CD4-positive, alpha-beta memory T cell (primary cell): ENCODE results near the gene DIAPH1. TPM values are rescaled to one million over a fixed set of nuclear protein-coding genes. Genes with fewer than 3 reads are reported as not detected.
A peak's percentile ranks its signal among the peaks of the same experiment; 100 is the strongest.

Experiments
- CTCF ChIA-PET: fragments of 350-600 bp; sonication (Branson Sonifier 250); formaldehyde crosslinking; loops from one replicate; lab custom pipeline; 2021; ENCODE audit warnings: inconsistent platforms; ENCODE audit not compliant: partially characterized antibody; lab: Charles Lee
- POLR2A ChIA-PET: fragments of 350-600 bp; sonication (Branson Sonifier 250); formaldehyde crosslinking; loops from one replicate; lab custom pipeline; 2021; ENCODE audit not compliant: partially characterized antibody; lab: Charles Lee
- DNase-seq, 5 donors: peaks; one replicate each; pipeline versions ENCODE4 v3.0.0 to v3.0.0-alpha.2; 2020 to 2022; ENCODE audit warnings: mixed read lengths in 1 of 5
- H3K27ac ChIP-seq: one replicate; pipeline ENCODE4 v1.7.0; 2013; ENCODE audit warnings: low read depth, low read length
- H3K27me3 ChIP-seq: 2 replicates; pipeline ENCODE4 v1.7.0; 2013; ENCODE audit warnings: mild to moderate bottlenecking, low read length, moderate library complexity; ENCODE audit not compliant: insufficient read depth
- H3K36me3 ChIP-seq: 2 replicates; pipeline ENCODE4 v1.7.0; 2013; ENCODE audit warnings: mild to moderate bottlenecking, low read length, moderate library complexity; ENCODE audit not compliant: insufficient read depth
- H3K4me1 ChIP-seq: 2 replicates; pipeline ENCODE4 v1.7.0; 2013; ENCODE audit warnings: mild to moderate bottlenecking, low read length, moderate library complexity; ENCODE audit not compliant: insufficient read depth
- H3K4me3 ChIP-seq, 2 donors: one replicate each; pipeline ENCODE4 v1.7.0; 2013; ENCODE audit warnings: low read length in 2 of 2, mild to moderate bottlenecking in 1 of 2
- H3K9me3 ChIP-seq, 2 donors: one replicate each; pipeline ENCODE4 v1.7.0; 2013; ENCODE audit warnings: low read length in 2 of 2, control low read depth in 1 of 2; ENCODE audit not compliant: control insufficient read depth in 1 of 2
- H3K27ac Mint-ChIP-seq, 7 donors: one replicate each; pipeline ENCODE4 v1.8.0; 2020 to 2021; ENCODE audit warnings: mixed read lengths in 7 of 7, mild to moderate bottlenecking in 6 of 7, inconsistent platforms in 3 of 7, moderate library complexity in 3 of 7
- H3K27me3 Mint-ChIP-seq, 2 donors: one replicate each; pipeline ENCODE4 v1.8.0; 2020 to 2021; ENCODE audit warnings: mixed read lengths in 2 of 2
- H3K36me3 Mint-ChIP-seq, 2 donors: one replicate each; pipeline ENCODE4 v1.8.0; 2020 to 2021; ENCODE audit warnings: mixed read lengths in 2 of 2, inconsistent platforms in 1 of 2, mild to moderate bottlenecking in 1 of 2
- H3K4me1 Mint-ChIP-seq, 4 donors: one replicate each; pipeline ENCODE4 v1.8.0; 2020 to 2021; ENCODE audit warnings: mixed read lengths in 4 of 4, mild to moderate bottlenecking in 1 of 4
- H3K4me3 Mint-ChIP-seq, 8 donors: one replicate each; pipeline ENCODE4 v1.8.0; 2020 to 2021; ENCODE audit warnings: mixed read lengths in 8 of 8, mild to moderate bottlenecking in 7 of 8, moderate library complexity in 6 of 8, inconsistent platforms in 3 of 8
- H3K9me3 Mint-ChIP-seq, 8 donors: one replicate each; pipeline ENCODE4 v1.8.0; 2020 to 2021; ENCODE audit warnings: mixed read lengths in 8 of 8, mild to moderate bottlenecking in 5 of 8, inconsistent platforms in 3 of 8, moderate library complexity in 1 of 8
- intact Hi-C: fragments of 100-400 bp; cut with micrococcal nuclease; formaldehyde crosslinking; loops from one replicate; pipeline ENCODE4 v1.15.1; 2023
- polyA plus RNA-seq, 2 donors: library from polyadenylated mRNA; unstranded; fragments of 300-500 nt; fragmentation: Illumina TruSeq; gene quantifications; one replicate each; pipeline ENCODE4 v1.2.3, GENCODE V29; 2021
- total RNA-seq, 2 experiments: library from RNA; stranded (reverse); gene quantifications; one replicate each; pipeline ENCODE4 v1.2.3, GENCODE V29; 2021

The DIAPH1 gene
- total and polyA plus RNA-seq, 4 experiments from 2014 or later = 81.5 to 211 (median 178) TPM

- H3K4me3 ChIP-seq = no peak overlapping the region
- no peaks in the 10 kb centered on the region for H3K27me3 Mint-ChIP-seq
- peaks cover 21% of the 10 kb centered on the region for H3K4me1 ChIP-seq
- ChIA-PET POLR2A (interaction anchor here (0.7 to 1.2 kb wide), 3 partner anchors 10 to 55 kb away, joined by 3 to 5 read pairs (median 4); no protein-coding TSS in a partner anchor), CTCF (interaction anchor here (0.7 to 4.8 kb wide), 42 partner anchors 10 to 403 kb away, joined by 3 to 46 read pairs (median 4); partner anchors contain the start of genes PCDHB11, PCDHB14, PCDHB15 and PCDHB9)
- peaks cover 26 to 36% (median 34%) of the 10 kb centered on the region in 4 donors for H3K4me1 Mint-ChIP-seq
- peak overlapping the region; percentile 76 to 94 (median 93) for H3K27ac Mint-ChIP-seq
- H3K27ac ChIP-seq = peak overlapping the region; percentile 44
- H3K9me3 Mint-ChIP-seq = no peaks in the 10 kb centered on the region
- H3K36me3 ChIP-seq = peaks cover 21% of the 10 kb centered on the region
- peak overlapping the region in 4 of 8 donors; percentile 12 to 63 (median 21) for H3K4me3 Mint-ChIP-seq
- H3K27me3 ChIP-seq = no peaks in the 10 kb centered on the region
- no peaks in the 10 kb centered on the region for H3K9me3 ChIP-seq
- peak; percentile 77 to 82 (median 79) for DNase-seq
- intact Hi-C loops = loop anchor here (1.0 to 10.0 kb wide), 4 partner anchors 203 to 473 kb away; partner anchors contain the start of genes PCDHGA4, PCDHGB1 and PCDHGB2
- H3K36me3 Mint-ChIP-seq = peaks cover 42 to 77% of the 10 kb centered on the region in 2 donors
Observed at GRCh38 chr5:141557681-141558136, 61.1 kb downstream of the DIAPH1 start.

GRCh38 chr5:141547921-141548320 lies 70.9 kb downstream of the DIAPH1 start:
- Histone ChIP-seq H3K36me3 (peaks cover 10% of the 10 kb centered on the region), H3K9me3 (peaks cover 0 to 6% of the 10 kb centered on the region in 2 donors), H3K4me1 (peaks cover 17% of the 10 kb centered on the region), H3K27me3 (no peaks in the 10 kb centered on the region), H3K27ac (no peak overlapping the region), H3K4me3 (no peak overlapping the region)
- Mint-ChIP-seq H3K9me3 (peaks cover 0 to 20% (median 11%) of the 10 kb centered on the region in 8 donors), H3K27me3 (no peaks in the 10 kb centered on the region), H3K36me3 (peaks cover 53 to 75% of the 10 kb centered on the region in 2 donors), H3K4me3 (no peak overlapping the region), H3K27ac (peak overlapping the region in 2 of 7 donors; percentile 13 to 34), H3K4me1 (peaks cover 27 to 54% (median 39%) of the 10 kb centered on the region in 4 donors)
- intact Hi-C loops = loop anchor here (2.0 kb wide), 1 partner anchor 23 kb away; no protein-coding TSS in a partner anchor
- POLR2A ChIA-PET = interaction anchor here (1.2 kb wide), 2 partner anchors 9 to 227 kb away, joined by 4 read pairs; partner anchors contain the start of gene TAF7
- DNase-seq = no peak
- CTCF ChIA-PET = interaction anchor here (0.6 to 5.7 kb wide), 4 partner anchors 9 to 26 kb away, joined by 3 to 34 read pairs (median 8); no protein-coding TSS in a partner anchor

- Histone ChIP-seq H3K36me3 (peaks cover 10% of the 10 kb centered on the region), H3K27ac (no peak overlapping the region), H3K9me3 (peaks cover 0 to 6% of the 10 kb centered on the region in 2 donors), H3K4me1 (peaks cover 17% of the 10 kb centered on the region), H3K27me3 (no peaks in the 10 kb centered on the region), H3K4me3 (no peak overlapping the region)
- Mint-ChIP-seq H3K4me1 (peaks cover 27 to 51% (median 38%) of the 10 kb centered on the region in 4 donors), H3K27ac (no peak overlapping the region), H3K36me3 (peaks cover 53 to 75% of the 10 kb centered on the region in 2 donors), H3K4me3 (peak overlapping the region in 1 of 8 donors; percentile 64), H3K27me3 (no peaks in the 10 kb centered on the region), H3K9me3 (peaks cover 0 to 20% (median 11%) of the 10 kb centered on the region in 8 donors)
- DNase-seq = no peak
- ChIA-PET POLR2A (interaction anchor here (1.2 kb wide), 2 partner anchors 10 to 227 kb away, joined by 4 read pairs; partner anchors contain the start of gene TAF7), CTCF (interaction anchor here (0.6 to 5.7 kb wide), 4 partner anchors 9 to 25 kb away, joined by 3 to 34 read pairs (median 8); no protein-coding TSS in a partner anchor)
- intact Hi-C loops = no loop called here
Observed at GRCh38 chr5:141547488-141547887, 71.3 kb downstream of the DIAPH1 start.

- Mint-ChIP-seq H3K27me3 (no peaks in the 10 kb centered on the region), H3K9me3 (peaks cover 0 to 15% (median 9%) of the 10 kb centered on the region in 8 donors), H3K4me3 (no peak overlapping the region), H3K4me1 (peaks cover 15 to 23% (median 17%) of the 10 kb centered on the region in 4 donors), H3K27ac (peak overlapping the region in 3 of 7 donors; percentile 3 to 47 (median 6)), H3K36me3 (peaks cover 50 to 53% of the 10 kb centered on the region in 2 donors)
- CTCF ChIA-PET = interaction anchor here (0.6 to 2.2 kb wide), 7 partner anchors 9 to 24 kb away, joined by 3 to 7 read pairs (median 4); no protein-coding TSS in a partner anchor
- POLR2A ChIA-PET = no interaction called here
- Histone ChIP-seq H3K27ac (no peak overlapping the region), H3K4me3 (no peak overlapping the region), H3K9me3 (peaks cover 0 to 6% of the 10 kb centered on the region in 2 donors), H3K4me1 (no peaks in the 10 kb centered on the region), H3K36me3 (peaks cover 10% of the 10 kb centered on the region), H3K27me3 (no peaks in the 10 kb centered on the region)
- no peak for DNase-seq
- intact Hi-C loops = no loop called here
Observed at GRCh38 chr5:141543053-141543452, 75.7 kb downstream of the DIAPH1 start.

- no peak overlapping the region for H3K27ac ChIP-seq
Observed at GRCh38 chr5:141534492-141535213, 84.1 kb downstream of the DIAPH1 start.

GRCh38 chr5:141533897-141534296 lies 84.9 kb downstream of the DIAPH1 start:
- Mint-ChIP-seq H3K9me3 (no peaks in the 10 kb centered on the region), H3K27ac (peak overlapping the region in 3 of 7 donors; percentile 37 to 45 (median 41)), H3K4me3 (no peak overlapping the region), H3K27me3 (no peaks in the 10 kb centered on the region), H3K4me1 (peaks cover 4 to 13% (median 12%) of the 10 kb centered on the region in 4 donors), H3K36me3 (peaks cover 23 to 27% of the 10 kb centered on the region in 2 donors)
- intact Hi-C loops = no loop called here
- Histone ChIP-seq H3K9me3 (no peaks in the 10 kb centered on the region), H3K36me3 (peaks cover 49% of the 10 kb centered on the region), H3K4me1 (no peaks in the 10 kb centered on the region), H3K27me3 (no peaks in the 10 kb centered on the region), H3K27ac (peak overlapping the region; percentile 8), H3K4me3 (no peak overlapping the region)
- no peak for DNase-seq
- ChIA-PET CTCF (interaction anchor here (0.6 to 6.5 kb wide), 9 partner anchors 11 to 1523 kb away, joined by 4 to 49 read pairs (median 6); no protein-coding TSS in a partner anchor), POLR2A (interaction anchor here (0.7 kb wide), 1 partner anchor 8 kb away, joined by 4 read pairs; no protein-coding TSS in a partner anchor)

More at GRCh38 chr5:141534492-141535213, 84.1 kb downstream of the DIAPH1 start:
- Histone ChIP-seq H3K27me3 (no peaks in the 10 kb centered on the region), H3K4me1 (no peaks in the 10 kb centered on the region), H3K36me3 (peaks cover 42% of the 10 kb centered on the region), H3K4me3 (no peak overlapping the region), H3K9me3 (no peaks in the 10 kb centered on the region)
- intact Hi-C loops = no loop called here
- ChIA-PET POLR2A (interaction anchor here (0.7 kb wide), 1 partner anchor 8 kb away, joined by 4 read pairs; no protein-coding TSS in a partner anchor), CTCF (interaction anchor here (0.6 to 6.5 kb wide), 9 partner anchors 11 to 1522 kb away, joined by 3 to 49 read pairs (median 4); no protein-coding TSS in a partner anchor)
- DNase-seq = no peak
- H3K36me3 Mint-ChIP-seq = peaks cover 28 to 30% of the 10 kb centered on the region in 2 donors
- H3K9me3 Mint-ChIP-seq = no peaks in the 10 kb centered on the region
- H3K4me1 Mint-ChIP-seq = peaks cover 4 to 14% (median 12%) of the 10 kb centered on the region in 4 donors
- H3K4me3 Mint-ChIP-seq = no peak overlapping the region
- no peaks in the 10 kb centered on the region for H3K27me3 Mint-ChIP-seq
- peak overlapping the region in 5 of 7 donors; percentile 37 to 86 (median 64) for H3K27ac Mint-ChIP-seq
